ENCODE results near the gene ALOXE3. TPM values are rescaled to one million over a fixed set of nuclear protein-coding genes. Genes with fewer than 3 reads are reported as not detected.

Gene ALOXE3
- total RNA-seq, 1 experiment from 2014 or later: 0.13 TPM

- peaks cover 10 to 11% of the 10 kb centered on the region in 2 experiments for H3K4me1 Mint-ChIP-seq
- H4K8ac ChIP-seq (replicated peaks; ENCODE audit: insufficient read length, low read depth, low read length): no peak overlapping the region
- no peak overlapping the region for H3K4me2 ChIP-seq (ENCODE audit: insufficient read depth, insufficient read length, low read length)
- no peaks in the 10 kb centered on the region for H3K79me2 ChIP-seq (ENCODE audit: insufficient read depth, low read length)
- H3K9me3 Mint-ChIP-seq: no peaks in the 10 kb centered on the region
- H2BK20ac ChIP-seq (ENCODE audit: low read depth, low read length, poor library complexity, severe bottlenecking): no peak overlapping the region
- H3K18ac ChIP-seq (ENCODE audit: insufficient read length, low read depth, low read length): no peak overlapping the region
- no peak overlapping the region for H2BK5ac ChIP-seq (ENCODE audit: insufficient read length, low read length)
- no peak overlapping the region for H3T11ph ChIP-seq (ENCODE audit: low read length)
- H2BK15ac ChIP-seq (ENCODE audit: low read depth, low read length): no peak overlapping the region
- H4K91ac ChIP-seq (ENCODE audit: insufficient read length, low read depth, low read length): no peak overlapping the region
- WGBS (ENCODE audit: extremely low coverage, insufficient read length, low lambda C conversion rate): no CpG with 5 or more reads among the region's 10 CpGs
- no peak overlapping the region for H4K5ac ChIP-seq (ENCODE audit: insufficient read length, low read depth, low read length)
- H3K23me2 ChIP-seq (ENCODE audit: insufficient read length, low read depth, low read length, poor library complexity, severe bottlenecking): peaks cover 6% of the 10 kb centered on the region
- H2BK120ac ChIP-seq (ENCODE audit: low read depth, low read length, poor library complexity, severe bottlenecking): no peak overlapping the region
- H3K14ac ChIP-seq (ENCODE audit: insufficient read depth, low read length): no peak overlapping the region
- no peaks in the 10 kb centered on the region for H4K20me1 ChIP-seq (ENCODE audit: control insufficient read depth, insufficient read depth, insufficient read length)
- H3K27ac Mint-ChIP-seq: no peak overlapping the region; a peak in 1 of 7 replicates
- peaks cover 85% of the 10 kb centered on the region for H3K27me3 Mint-ChIP-seq (ENCODE audit: low read depth)
- no peak overlapping the region for H3K56ac ChIP-seq (ENCODE audit: insufficient read length, low read depth, low read length)
- no peak; the same call in 2 of the 3 replicates for TF ChIP-seq CTCF (conservative IDR thresholded peaks at IDR 0.05)
- H2AFZ ChIP-seq (ENCODE audit: low read length): no peak overlapping the region
- no peaks in the 10 kb centered on the region for H3K9me3 ChIP-seq (ENCODE audit: control insufficient read depth, low read depth, low read length)
- no peak for DNase-seq
- no peaks in the 10 kb centered on the region for H3K4me1 ChIP-seq (ENCODE audit: insufficient read depth, low read length)
- no peak overlapping the region for H3K4ac ChIP-seq (ENCODE audit: low read depth, low read length)
- no peaks in the 10 kb centered on the region for H3K79me1 ChIP-seq (ENCODE audit: insufficient read depth, low read depth, low read length, poor library complexity, severe bottlenecking)
- H3K4me3 Mint-ChIP-seq: peak overlapping the region; percentile 49 to 66
- H3K27me3 ChIP-seq (ENCODE audit: insufficient read depth, low read length): peaks cover 3% of the 10 kb centered on the region; the same call in 1 of the 2 replicates
- no peak overlapping the region for H3K27ac ChIP-seq (ENCODE audit: insufficient read length, low read depth, low read length)
- no peak overlapping the region for H3K9ac ChIP-seq (ENCODE audit: extremely low read depth, insufficient read length, low read length)
- no peaks in the 10 kb centered on the region for H3K36me3 Mint-ChIP-seq (ENCODE audit: insufficient read depth in 1 of 3, low read depth in 3 of 3)
- no peak overlapping the region for H2AK5ac ChIP-seq (ENCODE audit: insufficient read length, low read length)
- no peak overlapping the region for H2BK12ac ChIP-seq (ENCODE audit: insufficient read length, low read depth, low read length)
- H3K23ac ChIP-seq (ENCODE audit: insufficient read length, low read depth, low read length): no peak overlapping the region
Measured at GRCh38 chr17:8110456-8110804, 7.9 kb downstream of the ALOXE3 start.

Data from H9 (cell line).